SW 1271 (cell line): ENCODE measurements around the gene PDE3B.
"Not testable (repeated sequence)": the region's sequence is repeated elsewhere in the genome, so short reads cannot be mapped to it uniquely, and the experiment has no call there.

Experiments
- DNase-seq, 2 experiments: peaks; one replicate each; lab custom pipeline; 2025; lab: John Stamatoyannopoulos, UW

Gene PDE3B

GRCh38 chr11:14677146-14677545 is 33.5 kb downstream of the PDE3B start:
- no peak for DNase-seq

- DNase-seq: no peak
Measured at GRCh38 chr11:14678350-14678749, 34.7 kb downstream of the PDE3B start.

DNA sequence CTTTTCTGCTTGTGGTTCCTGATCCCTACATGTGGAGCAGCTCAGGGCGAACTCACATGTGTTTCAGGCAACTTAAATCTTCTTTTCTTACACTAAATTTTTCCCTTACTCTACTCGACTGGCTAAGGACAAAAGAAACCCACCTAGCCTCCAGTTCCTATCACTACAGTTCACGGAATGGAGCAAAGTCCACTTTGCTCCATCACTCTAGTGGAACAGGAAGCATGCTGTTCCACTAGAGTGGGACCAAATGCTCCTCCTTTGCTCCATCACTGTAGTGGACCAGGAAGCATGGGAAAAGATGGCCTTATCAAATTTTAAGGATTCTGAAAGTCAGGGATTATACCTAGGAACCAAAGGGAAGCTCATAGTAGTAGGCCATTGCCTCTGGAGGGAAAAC is 36.1 kb downstream of the PDE3B start:
- no peak for DNase-seq

DNA sequence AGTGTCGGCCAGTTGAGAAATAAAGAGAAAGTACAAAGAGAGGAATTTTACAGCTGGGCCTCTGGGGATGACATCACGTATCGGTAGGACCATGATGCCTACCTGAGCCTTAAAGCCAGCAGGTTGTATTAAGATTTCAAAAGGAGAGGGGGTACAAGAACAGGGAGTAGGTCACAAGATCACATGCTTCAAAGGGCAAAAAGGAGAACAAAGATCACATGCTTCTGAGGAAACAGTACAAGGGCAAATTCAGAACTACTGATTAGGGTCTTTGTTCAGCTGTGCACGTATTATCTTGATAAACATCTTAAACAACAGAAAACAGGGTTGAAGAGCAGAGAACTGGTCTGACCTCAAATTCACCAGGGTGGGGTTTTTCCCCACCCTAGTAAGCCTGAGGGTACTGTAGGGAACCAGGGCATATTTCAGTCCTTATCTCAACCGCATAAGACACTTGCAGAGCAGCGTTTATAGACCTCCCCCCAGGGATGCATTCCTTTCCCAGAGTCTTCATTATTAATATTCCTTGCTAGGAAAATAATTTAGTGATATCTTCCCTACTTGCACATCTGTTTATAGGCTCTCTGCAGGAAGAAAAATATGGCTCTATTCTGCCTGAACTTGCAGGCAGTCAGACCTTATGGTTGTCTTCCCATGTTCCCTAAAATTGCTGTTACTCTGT is 40.8 kb downstream of the PDE3B start:
- not testable (repeated sequence) for DNase-seq

GRCh38 chr11:14687456-14687855 is 43.9 kb downstream of the PDE3B start:
- no peak for DNase-seq

- no peak for DNase-seq
Measured at GRCh38 chr11:14687943-14688627, 44.5 kb downstream of the PDE3B start.

DNA sequence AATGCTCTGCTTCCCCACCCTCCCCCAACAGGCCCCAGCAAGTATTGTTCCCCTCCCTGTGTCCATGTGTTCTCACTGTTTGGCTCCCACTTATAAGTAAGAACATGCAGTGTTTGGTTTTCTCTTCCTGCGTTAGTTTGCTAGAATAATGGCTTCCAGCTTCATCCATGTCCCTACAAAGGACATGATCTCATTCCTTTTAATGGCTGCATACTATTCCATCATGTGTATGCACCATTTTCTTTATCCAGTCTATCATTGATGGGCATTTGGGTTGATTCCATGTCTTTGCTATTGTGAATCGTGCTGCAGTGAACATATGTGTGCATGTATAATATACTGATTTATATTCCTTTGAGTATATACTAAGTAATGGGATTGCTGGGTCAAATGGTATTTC is 52.1 kb downstream of the PDE3B start:
- not testable (repeated sequence) for DNase-seq

DNA sequence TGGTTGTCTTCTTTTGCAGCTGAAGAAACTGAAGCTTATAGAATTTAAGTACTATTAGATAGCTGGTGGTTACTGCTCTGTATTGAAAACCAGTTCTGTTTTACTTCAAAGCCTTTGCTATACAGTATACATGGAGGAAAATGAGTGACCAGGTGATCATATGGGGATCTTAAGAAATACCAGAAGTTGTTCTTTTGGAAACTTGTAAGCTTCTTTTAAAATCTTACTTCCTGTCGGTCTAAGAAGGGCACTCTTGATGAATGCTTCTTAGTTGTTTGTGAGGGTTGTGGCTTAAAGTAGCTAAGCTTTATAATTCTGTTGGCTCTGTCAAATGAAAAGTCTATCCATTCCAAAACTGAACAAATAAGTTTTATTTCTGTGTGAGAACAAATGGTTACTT is 55.2 kb downstream of the PDE3B start:
- no peak for DNase-seq

DNA sequence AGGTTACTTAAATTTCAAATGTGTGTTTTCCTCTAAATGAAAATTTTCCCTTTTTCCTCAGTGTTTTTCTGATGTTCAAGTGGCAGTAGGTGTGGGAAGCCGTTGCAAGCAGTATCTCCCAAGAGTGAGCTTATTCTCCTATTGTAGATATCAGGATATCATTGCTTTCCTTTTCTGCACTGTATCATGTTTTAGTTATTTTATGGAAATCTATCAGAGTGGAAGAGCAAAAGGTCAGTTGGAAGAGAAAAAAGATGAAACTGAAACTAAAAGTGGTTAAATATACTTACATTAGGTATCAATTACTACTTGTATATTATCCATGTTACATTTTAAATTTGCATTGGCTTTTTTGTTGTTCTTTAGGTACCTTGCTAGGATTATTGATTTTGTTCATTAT is 57.0 kb downstream of the PDE3B start:
- no peak for DNase-seq

GRCh38 chr11:14702760-14703159 is 59.2 kb downstream of the PDE3B start:
- DNase-seq: no peak

- no peak for DNase-seq
Measured at GRCh38 chr11:14703731-14704130, 60.1 kb downstream of the PDE3B start.

GRCh38 chr11:14705067-14705466 is 61.5 kb downstream of the PDE3B start:
- no peak for DNase-seq

DNA sequence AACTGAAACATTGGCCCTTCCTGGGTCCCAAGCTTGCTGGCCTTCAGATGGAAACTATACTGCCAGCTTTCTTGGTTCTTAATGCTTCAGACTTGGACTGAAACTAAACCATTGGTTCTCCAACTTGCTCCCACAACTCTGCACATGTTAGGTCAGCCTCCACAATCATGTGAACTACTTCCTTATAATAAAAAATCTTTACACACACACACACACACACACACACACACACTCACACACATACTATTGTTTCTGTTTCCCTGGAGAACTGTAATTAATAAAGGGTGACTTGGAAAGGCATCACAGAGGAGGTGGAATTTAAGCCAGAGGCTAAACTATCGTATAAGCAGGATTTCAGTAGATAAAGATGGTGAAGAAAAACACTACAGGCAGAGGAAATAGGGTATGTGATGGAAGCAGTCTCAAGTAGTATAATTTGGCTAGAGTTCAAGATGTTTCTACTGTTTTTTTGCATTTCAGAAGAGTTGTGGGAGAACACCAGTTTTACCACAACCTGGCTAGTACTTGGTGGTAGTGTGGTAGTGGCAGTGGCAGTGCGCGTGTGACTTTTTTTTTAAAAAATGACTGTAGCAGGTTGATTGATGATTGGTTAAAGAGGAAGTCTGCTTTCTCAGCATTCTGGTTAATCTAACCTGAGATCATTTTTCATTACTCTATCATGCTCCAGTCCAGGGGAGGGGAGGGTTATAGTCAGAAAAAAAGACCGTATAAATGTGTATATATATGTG is 70.1 kb downstream of the PDE3B start:
- no peak for DNase-seq

GRCh38 chr11:14715669-14716068 is 72.1 kb downstream of the PDE3B start:
- DNase-seq: not testable (repeated sequence)

GRCh38 chr11:14722496-14722895 is 78.9 kb downstream of the PDE3B start:
- no peak for DNase-seq

DNA sequence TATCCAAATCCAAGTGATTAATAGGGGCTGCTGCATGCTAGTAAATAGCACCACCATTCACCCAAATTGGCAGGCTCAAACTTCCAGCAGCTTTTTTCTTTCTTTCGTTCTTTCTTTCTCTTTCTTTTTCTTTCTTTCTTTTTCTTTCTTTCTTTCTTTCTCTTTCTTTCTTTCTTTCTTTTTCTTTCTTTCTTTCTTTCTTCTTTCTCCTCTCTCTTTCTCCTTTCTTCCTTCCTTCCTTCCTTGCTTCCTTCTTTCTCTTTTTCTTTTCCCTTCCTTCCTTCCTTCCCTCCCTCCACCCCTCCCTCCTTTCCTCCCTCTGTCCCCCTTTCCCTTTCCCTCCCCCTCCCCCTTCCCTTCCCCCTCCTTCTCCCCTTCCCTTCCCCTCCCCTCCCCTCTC is 81.5 kb downstream of the PDE3B start:
- DNase-seq: no peak

DNA sequence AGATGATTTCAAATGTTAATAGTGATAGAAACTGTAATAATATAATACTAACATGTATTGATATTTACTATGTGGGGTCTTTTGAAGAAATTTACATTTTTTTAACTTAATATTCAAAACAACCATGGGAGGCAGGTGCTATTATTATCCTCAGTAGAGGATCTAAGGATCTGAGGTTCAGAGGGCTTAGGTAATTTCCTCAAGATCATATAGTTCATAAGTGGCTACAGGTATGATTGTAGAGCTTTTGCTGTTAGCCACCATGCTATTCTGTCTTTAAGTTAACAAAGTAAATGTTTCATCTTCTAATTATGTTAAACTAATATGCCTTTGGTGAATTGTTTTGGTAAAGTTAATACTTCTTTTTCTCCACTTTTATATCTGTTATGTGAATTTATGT is 83.6 kb downstream of the PDE3B start:
- DNase-seq: no peak

GRCh38 chr11:14727746-14728145 is 84.1 kb downstream of the PDE3B start:
- no peak for DNase-seq

DNA sequence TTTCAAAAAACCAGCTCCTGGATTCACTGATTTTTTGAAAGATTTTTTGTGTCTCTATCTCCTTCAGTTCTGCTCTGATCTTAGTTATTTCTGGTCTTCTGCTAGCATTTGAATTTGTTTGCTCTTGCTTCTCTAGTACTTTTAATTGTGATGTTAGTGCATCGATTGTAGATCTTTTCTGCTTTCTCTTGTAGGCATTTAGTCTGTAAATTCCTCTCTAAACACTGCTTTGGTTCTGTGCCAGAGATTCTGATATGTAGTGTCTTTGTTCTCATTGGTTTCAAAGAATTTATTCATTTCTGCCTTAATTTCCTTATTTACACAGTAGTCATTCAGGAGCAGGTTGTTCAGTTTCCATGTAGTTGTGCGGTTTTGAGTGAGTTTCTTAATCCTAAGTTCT is 96.9 kb downstream of the PDE3B start:
- not testable (repeated sequence) for DNase-seq

DNA sequence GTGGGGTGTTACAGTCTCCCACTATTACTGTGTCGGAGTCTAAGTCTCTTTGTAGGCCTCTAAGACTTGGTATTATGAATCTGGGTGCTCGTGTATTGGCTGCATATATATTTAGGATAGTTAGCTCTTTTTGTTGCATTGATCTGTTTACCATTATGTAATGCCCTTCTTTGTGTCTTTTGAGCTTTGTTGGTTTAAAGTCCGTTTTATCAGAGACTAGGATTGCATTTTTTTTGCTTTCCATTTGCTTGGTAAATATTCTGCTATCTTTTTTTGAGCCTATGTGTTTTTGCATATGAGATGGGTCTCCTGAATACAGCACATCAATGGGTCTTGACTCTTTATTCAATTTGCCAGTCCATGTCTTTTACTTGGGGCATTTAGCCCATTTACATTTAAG is 97.6 kb downstream of the PDE3B start:
- DNase-seq: no peak

DNA sequence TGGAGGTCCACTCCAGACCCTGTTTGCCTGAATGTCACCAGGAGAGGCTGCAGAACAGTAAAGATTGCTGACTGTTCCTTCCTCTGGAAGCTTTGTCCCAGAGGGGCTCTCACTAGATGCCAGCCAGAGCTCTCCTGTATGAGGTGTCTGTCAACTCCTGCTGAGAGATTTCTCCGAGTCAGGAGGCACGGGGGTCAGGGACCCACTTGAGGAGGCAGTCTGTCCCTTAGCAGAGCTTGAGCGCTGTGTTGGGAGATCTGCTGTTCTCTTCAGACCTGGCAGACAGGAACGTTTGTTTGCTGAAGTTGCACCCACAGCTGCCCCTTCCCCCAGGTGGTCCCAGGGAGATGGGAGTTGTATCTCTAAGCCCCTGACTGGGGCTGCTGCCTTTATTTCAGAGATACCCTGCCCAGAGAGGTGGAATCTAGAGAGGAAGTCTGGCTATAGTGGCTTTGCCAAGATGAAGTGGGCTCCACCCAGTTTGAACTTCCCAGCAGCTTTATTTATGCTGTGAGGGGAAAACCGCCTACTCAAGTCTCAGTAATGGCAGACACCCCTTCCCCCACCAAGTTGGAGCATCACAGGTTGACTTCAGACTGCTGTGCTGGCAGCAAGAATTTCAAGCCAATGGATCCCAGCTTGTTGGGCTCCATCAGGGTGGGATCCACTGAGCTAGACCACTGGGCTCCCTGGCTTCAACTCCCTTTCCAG is 99.4 kb downstream of the PDE3B start:
- no peak for DNase-seq

GRCh38 chr11:14743667-14744066 is 100.1 kb downstream of the PDE3B start:
- not testable (repeated sequence) for DNase-seq
